ENCODE measurements around the gene PLEK. TPM values are rescaled to one million over a fixed set of nuclear protein-coding genes. Genes with fewer than 3 reads are reported as not detected.

PLEK gene
- total RNA-seq (2014; rRNA removed; shearing (Covaris generic)): not detected in 2 replicates

- no peaks in the 10 kb centered on the region for H3K27me3 ChIP-seq (replicated peaks)
- H3K27ac ChIP-seq: no peak within 1 kb of the TSS
- no peak within 1 kb of the TSS for H3K4me3 ChIP-seq
- no peaks in the 10 kb centered on the region for H3K9me3 ChIP-seq (replicated peaks)
- H3K36me3 ChIP-seq: no peaks in the 10 kb centered on the region
- DNase-seq (ENCODE audit: low read depth in 1 of 2, low spot score in 2 of 2): no peak
- no peaks in the 10 kb centered on the region for H3K4me1 ChIP-seq (replicated peaks)
Measured at GRCh38 chr2:68365087-68365486, at the start of gene PLEK. TSS of gene PLEK (plus strand) at chr2:68365282. CDS start at chr2:68365352, 70 bp downstream.

GRCh38 chr2:68316111-68316510, 49.0 kb upstream of the PLEK start:
- H3K4me3 ChIP-seq: no peak overlapping the region
- H3K4me1 ChIP-seq (replicated peaks): peaks cover 12% of the 10 kb centered on the region
- H3K27me3 ChIP-seq (replicated peaks): 0 out of 2 replicates have a peak, but pooled peaks cover 2% of the 10 kb centered on the region
- DNase-seq (ENCODE audit: low read depth in 1 of 2, low spot score in 2 of 2): no peak
- 0 out of 2 replicates have a peak, but pooled peaks cover 11% of the 10 kb centered on the region for H3K36me3 ChIP-seq
- no peaks in the 10 kb centered on the region for H3K9me3 ChIP-seq (replicated peaks)
- no peak overlapping the region for H3K27ac ChIP-seq

- DNase-seq (ENCODE audit: low read depth in 1 of 2, low spot score in 2 of 2): no peak
- H3K9me3 ChIP-seq (replicated peaks): no peaks in the 10 kb centered on the region
- H3K4me1 ChIP-seq (replicated peaks): peaks cover 12% of the 10 kb centered on the region
- no peak overlapping the region; the same call in 1 of the 2 replicates for H3K27ac ChIP-seq
- H3K36me3 ChIP-seq: 0 out of 2 replicates have a peak, but pooled peaks cover 9% of the 10 kb centered on the region
- H3K4me3 ChIP-seq: peak overlapping the region; percentile 63
- 0 out of 2 replicates have a peak, but pooled peaks cover 2% of the 10 kb centered on the region for H3K27me3 ChIP-seq (replicated peaks)
Measured at GRCh38 chr2:68317971-68318913, 46.8 kb upstream of the PLEK start.

- Histone ChIP-seq H3K4me1 (replicated peaks) (peaks cover 12% of the 10 kb centered on the region), H3K27ac (peak overlapping the region; percentile 73), H3K36me3 (0 out of 2 replicates have a peak, but pooled peaks cover 9% of the 10 kb centered on the region), H3K4me3 (peak overlapping the region; percentile 63), H3K27me3 (replicated peaks) (0 out of 2 replicates have a peak, but pooled peaks cover 2% of the 10 kb centered on the region), H3K9me3 (replicated peaks) (no peaks in the 10 kb centered on the region)
- no peak for DNase-seq (ENCODE audit: low read depth in 1 of 2, low spot score in 2 of 2)
Measured at GRCh38 chr2:68318914-68319397, 46.1 kb upstream of the PLEK start.

GRCh38 chr2:68319398-68320117, 45.5 kb upstream of the PLEK start, which contains the start of gene CNRIP1:
TSS of gene CNRIP1 (minus strand) at chr2:68319949. CDS start at chr2:68319400, 549 bp downstream.
- Histone ChIP-seq H3K27ac (peak within 1 kb of the TSS; percentile 73), H3K4me3 (peak within 1 kb of the TSS; percentile 63), H3K9me3 (replicated peaks) (no peaks in the 10 kb centered on the region), H3K36me3 (0 out of 2 replicates have a peak, but pooled peaks cover 9% of the 10 kb centered on the region), H3K4me1 (replicated peaks) (peaks cover 12% of the 10 kb centered on the region), H3K27me3 (replicated peaks) (0 out of 2 replicates have a peak, but pooled peaks cover 2% of the 10 kb centered on the region)
- peak; percentile 67 to 71 for DNase-seq (ENCODE audit: low read depth in 1 of 2, low spot score in 2 of 2)

GRCh38 chr2:68320118-68320641, 44.9 kb upstream of the PLEK start:
- DNase-seq (ENCODE audit: low read depth in 1 of 2, low spot score in 2 of 2): peak in 1 of 2 experiments; percentile 27
- Histone ChIP-seq H3K36me3 (0 out of 2 replicates have a peak, but pooled peaks cover 9% of the 10 kb centered on the region), H3K4me1 (replicated peaks) (peaks cover 12% of the 10 kb centered on the region), H3K27me3 (replicated peaks) (0 out of 2 replicates have a peak, but pooled peaks cover 2% of the 10 kb centered on the region), H3K4me3 (peak overlapping the region; percentile 63), H3K27ac (peak overlapping the region; percentile 73), H3K9me3 (replicated peaks) (no peaks in the 10 kb centered on the region)

GRCh38 chr2:68325056-68325455, 40.0 kb upstream of the PLEK start:
- no peak for DNase-seq (ENCODE audit: low read depth in 1 of 2, low spot score in 2 of 2)
- Histone ChIP-seq H3K27me3 (replicated peaks) (0 out of 2 replicates have a peak, but pooled peaks cover 2% of the 10 kb centered on the region), H3K9me3 (replicated peaks) (no peaks in the 10 kb centered on the region), H3K27ac (no peak overlapping the region), H3K36me3 (no peaks in the 10 kb centered on the region), H3K4me1 (replicated peaks) (peaks cover 3% of the 10 kb centered on the region), H3K4me3 (no peak overlapping the region)

- Histone ChIP-seq H3K4me1 (replicated peaks) (peaks cover 7% of the 10 kb centered on the region; the same call in 1 of the 2 replicates), H3K36me3 (no peaks in the 10 kb centered on the region), H3K4me3 (no peak overlapping the region), H3K27ac (no peak overlapping the region), H3K9me3 (replicated peaks) (no peaks in the 10 kb centered on the region), H3K27me3 (replicated peaks) (no peaks in the 10 kb centered on the region)
- no peak for DNase-seq (ENCODE audit: low read depth in 1 of 2, low spot score in 2 of 2)
Measured at GRCh38 chr2:68328901-68329300, 36.2 kb upstream of the PLEK start.

GRCh38 chr2:68330691-68331090, 34.4 kb upstream of the PLEK start:
- Histone ChIP-seq H3K4me1 (replicated peaks) (peaks cover 7% of the 10 kb centered on the region; the same call in 1 of the 2 replicates), H3K36me3 (no peaks in the 10 kb centered on the region), H3K4me3 (no peak overlapping the region), H3K27me3 (replicated peaks) (no peaks in the 10 kb centered on the region), H3K9me3 (replicated peaks) (no peaks in the 10 kb centered on the region), H3K27ac (no peak overlapping the region)
- DNase-seq (ENCODE audit: low read depth in 1 of 2, low spot score in 2 of 2): no peak

GRCh38 chr2:68333009-68333408, 32.1 kb upstream of the PLEK start:
- no peak overlapping the region for H3K4me3 ChIP-seq
- DNase-seq (ENCODE audit: low read depth in 1 of 2, low spot score in 2 of 2): no peak
- H3K27ac ChIP-seq: no peak overlapping the region
- H3K9me3 ChIP-seq (replicated peaks): no peaks in the 10 kb centered on the region
- no peaks in the 10 kb centered on the region for H3K36me3 ChIP-seq
- no peaks in the 10 kb centered on the region for H3K27me3 ChIP-seq (replicated peaks)
- peaks cover 7% of the 10 kb centered on the region; the same call in 1 of the 2 replicates for H3K4me1 ChIP-seq (replicated peaks)

GRCh38 chr2:68333931-68334330, 31.2 kb upstream of the PLEK start:
- peaks cover 7% of the 10 kb centered on the region; the same call in 1 of the 2 replicates for H3K4me1 ChIP-seq (replicated peaks)
- DNase-seq (ENCODE audit: low read depth in 1 of 2, low spot score in 2 of 2): no peak
- H3K9me3 ChIP-seq (replicated peaks): no peaks in the 10 kb centered on the region
- H3K4me3 ChIP-seq: no peak overlapping the region
- H3K36me3 ChIP-seq: no peaks in the 10 kb centered on the region
- H3K27me3 ChIP-seq (replicated peaks): no peaks in the 10 kb centered on the region
- H3K27ac ChIP-seq: no peak overlapping the region

- H3K27ac ChIP-seq: no peak overlapping the region
- no peaks in the 10 kb centered on the region for H3K4me1 ChIP-seq (replicated peaks)
- no peaks in the 10 kb centered on the region for H3K27me3 ChIP-seq (replicated peaks)
- peak in 1 of 2 experiments; percentile 32 for DNase-seq (ENCODE audit: low read depth in 1 of 2, low spot score in 2 of 2)
- H3K4me3 ChIP-seq: no peak overlapping the region
- no peaks in the 10 kb centered on the region for H3K36me3 ChIP-seq
- no peaks in the 10 kb centered on the region for H3K9me3 ChIP-seq (replicated peaks)
Measured at GRCh38 chr2:68336192-68336591, 28.9 kb upstream of the PLEK start.

Data from SJSA1 (cell line).